HG02571 (cell line): ENCODE measurements around the gene SPATA12.

Experiments used
- ATAC-seq: cut with Tn5 transposase; IDR thresholded peaks from one replicate; pipeline ENCODE4 v1.9.1; 2021; ENCODE audit warnings: mild to moderate bottlenecking, moderate library complexity; ENCODE audit not compliant: unreplicated experiment

The SPATA12 gene

DNA sequence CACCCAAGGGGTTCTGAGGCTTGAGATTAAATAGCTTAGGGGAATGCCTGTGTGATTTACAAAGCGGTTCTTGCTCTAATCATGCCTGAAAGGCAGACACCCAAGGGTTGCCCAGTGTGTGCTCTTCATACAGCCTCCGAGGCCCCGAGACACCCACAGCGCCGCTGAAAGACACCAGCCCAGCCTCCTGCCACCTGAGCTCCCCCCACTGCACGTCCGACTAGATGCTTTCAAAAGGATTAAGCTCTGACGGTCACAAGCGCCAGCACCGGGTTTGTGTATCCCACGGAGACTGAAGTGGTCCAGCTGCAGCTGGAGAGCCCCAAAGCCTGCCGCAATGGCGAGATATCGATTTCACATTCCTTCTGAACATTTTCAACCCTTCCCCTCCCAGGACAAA lies 50.3 kb downstream of the SPATA12 start:
- no peak for ATAC-seq

DNA sequence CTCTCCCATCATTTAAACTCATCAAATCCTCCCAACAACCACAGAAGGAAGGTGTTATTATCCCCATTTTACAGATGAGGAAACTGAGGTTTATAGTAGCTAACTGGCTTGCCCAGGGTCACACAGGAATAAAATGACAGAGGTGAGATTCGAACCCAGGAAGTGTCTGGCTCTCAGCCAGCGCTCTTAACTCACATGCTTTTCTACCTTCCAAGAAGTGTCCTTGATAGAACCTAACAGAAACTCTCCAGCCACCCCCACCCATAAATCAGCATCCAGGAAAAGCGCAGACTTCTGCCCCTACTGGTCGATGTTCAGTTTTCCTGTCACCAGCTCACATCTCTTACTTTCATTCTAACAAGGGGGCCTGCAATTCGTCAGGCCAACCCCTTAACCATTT lies 51.7 kb downstream of the SPATA12 start:
- ATAC-seq = no peak

DNA sequence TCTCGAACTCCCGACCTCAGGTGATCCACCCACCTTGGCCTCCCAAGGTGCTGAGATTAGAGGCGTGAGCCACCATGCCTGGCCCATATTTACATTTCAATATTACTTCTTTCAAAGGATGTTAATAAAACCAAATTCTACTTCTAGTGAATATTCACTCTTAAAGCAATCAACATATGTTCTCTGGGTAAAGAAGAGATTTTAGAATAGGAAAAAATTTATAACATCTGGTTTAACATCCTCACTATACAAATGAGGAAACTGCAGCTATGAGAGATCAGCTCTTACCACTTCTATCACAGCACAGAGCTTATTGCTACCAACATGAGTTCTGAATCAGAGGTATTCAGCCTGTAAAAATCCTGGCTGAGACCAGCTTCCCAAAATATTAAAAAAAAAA lies 56.0 kb downstream of the SPATA12 start:
- no peak for ATAC-seq

DNA sequence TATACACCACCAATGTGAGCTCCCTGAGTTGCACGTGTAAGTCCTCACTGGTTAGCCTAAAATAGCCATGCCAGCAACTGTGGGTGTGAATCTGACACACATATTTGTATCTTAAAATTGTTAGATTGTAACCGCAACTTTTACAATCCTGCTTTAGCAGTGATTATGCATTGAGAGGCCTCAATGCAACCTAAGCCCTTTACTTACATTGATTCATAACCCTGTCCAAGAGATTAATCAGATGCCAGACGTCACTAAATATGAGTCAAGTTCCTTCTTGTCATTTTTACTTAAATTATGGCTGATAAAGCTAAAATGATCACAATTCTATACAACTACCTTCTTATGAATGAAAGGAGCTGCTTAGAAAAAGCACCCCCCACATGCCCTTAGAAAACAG lies 57.8 kb downstream of the SPATA12 start:
- ATAC-seq = no peak

DNA sequence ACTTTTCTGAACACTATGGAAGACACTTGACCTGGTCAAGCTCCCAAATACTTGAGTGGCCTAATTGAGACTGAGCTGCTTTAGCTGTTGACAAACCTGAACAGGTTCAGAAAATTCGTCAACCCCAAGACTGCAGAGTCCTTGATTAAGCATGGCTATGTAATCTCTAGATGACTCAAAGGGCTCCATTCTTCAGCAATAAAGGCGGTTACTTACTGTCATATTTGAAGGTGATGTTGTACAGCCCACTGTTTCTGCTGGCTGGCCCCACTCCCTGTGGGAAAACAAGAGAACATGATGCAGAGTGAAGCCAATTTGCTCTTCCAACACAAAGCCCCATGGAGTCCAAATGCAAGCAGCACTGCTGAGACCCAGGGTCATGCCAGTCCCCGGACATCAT lies 59.6 kb downstream of the SPATA12 start:
- no peak for ATAC-seq

DNA sequence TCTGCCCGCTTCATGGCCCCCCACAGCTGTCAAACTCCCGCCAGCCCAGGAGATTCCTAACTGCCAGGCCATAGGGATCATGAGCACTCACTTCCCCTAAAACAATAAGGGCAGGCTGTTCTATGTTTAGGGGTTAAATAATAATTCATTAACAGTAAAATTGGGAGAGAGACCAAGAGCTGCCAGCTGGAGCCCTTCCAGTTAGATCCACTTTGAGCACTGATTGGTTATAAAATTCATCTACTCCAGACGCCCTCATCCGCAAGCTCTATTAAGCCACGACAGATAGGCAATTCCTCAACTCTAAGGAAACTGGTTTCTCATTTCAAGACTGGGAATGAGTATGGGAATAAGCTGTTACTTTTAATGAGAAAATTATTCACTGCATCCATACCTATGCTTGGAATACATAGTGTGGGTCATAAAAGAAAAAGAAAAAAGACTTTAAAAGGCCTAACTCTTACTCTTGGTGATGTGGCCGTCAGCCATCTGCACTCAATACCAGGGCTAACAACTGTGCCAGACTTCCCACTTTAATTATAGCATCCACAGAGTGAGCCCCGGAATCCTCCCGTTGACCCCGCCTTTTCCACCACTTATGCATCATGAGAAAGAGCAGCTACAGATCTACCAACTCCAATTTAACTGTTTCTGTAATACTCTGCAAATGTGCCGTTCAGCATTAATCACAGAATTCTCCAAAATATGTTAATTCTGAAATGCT lies 60.1 kb downstream of the SPATA12 start:
- no peak for ATAC-seq
